ENCODE measurements around the gene P4HA2.

P4HA2 gene

DNA sequence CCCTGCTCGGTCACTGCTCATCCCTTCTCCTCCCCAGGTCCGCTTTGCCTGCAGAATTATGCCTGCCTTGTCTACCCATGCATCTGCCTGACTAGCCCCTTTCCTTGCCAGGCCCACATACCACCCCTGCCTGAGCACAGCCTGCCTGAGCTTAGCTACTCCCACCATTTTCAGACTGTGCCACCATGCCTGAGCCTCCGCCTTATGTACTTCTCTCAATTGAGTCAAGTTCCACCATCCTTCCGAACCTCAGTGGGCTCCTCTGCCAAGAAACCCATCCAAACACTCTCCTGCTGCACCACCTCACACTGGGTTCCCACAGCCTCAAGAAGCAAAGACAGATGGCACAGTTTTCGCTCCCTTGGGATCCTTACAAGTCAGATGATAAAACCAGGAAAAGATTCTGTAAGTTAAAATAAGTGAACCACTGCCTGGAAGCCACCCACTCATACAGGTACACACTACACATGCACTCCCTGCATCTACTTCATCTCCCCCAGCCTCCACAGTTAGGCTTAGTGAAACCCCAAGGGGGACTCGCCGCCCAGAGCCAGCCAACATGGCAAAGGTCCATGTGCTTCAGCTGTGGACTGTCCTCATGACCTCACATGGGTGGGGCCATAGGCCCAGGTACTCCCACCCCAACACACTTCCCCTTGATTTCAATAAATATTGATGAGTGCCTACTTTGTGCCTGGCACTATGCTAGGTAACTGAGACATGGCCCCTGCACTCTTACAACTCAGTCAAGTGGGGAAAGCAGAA is 23.1 kb downstream of the P4HA2 start:
- Histone ChIP-seq H3K27me3 (replicated peaks; ENCODE audit: control insufficient read depth, insufficient read depth, low read length) (no peaks in the 10 kb centered on the region; the same call in 1 of the 2 replicates), H3K4me3 (replicated peaks; ENCODE audit: low read depth, low read length) (no peak overlapping the region), H3K36me3 (ENCODE audit: control insufficient read depth, insufficient read depth, low read length) (no peaks in the 10 kb centered on the region)
- TF ChIP-seq, protein P1, sequence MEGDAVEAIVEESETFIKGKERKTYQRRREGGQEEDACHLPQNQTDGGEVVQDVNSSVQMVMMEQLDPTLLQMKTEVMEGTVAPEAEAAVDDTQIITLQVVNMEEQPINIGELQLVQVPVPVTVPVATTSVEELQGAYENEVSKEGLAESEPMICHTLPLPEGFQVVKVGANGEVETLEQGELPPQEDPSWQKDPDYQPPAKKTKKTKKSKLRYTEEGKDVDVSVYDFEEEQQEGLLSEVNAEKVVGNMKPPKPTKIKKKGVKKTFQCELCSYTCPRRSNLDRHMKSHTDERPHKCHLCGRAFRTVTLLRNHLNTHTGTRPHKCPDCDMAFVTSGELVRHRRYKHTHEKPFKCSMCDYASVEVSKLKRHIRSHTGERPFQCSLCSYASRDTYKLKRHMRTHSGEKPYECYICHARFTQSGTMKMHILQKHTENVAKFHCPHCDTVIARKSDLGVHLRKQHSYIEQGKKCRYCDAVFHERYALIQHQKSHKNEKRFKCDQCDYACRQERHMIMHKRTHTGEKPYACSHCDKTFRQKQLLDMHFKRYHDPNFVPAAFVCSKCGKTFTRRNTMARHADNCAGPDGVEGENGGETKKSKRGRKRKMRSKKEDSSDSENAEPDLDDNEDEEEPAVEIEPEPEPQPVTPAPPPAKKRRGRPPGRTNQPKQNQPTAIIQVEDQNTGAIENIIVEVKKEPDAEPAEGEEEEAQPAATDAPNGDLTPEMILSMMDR (IDR thresholded peaks at IDR 0.05; ENCODE audit: insufficient read depth, low read length, poor library complexity, severe bottlenecking) = no peak
- no peak for DNase-seq (ENCODE audit: extremely low read depth, insufficient read length)

DNA sequence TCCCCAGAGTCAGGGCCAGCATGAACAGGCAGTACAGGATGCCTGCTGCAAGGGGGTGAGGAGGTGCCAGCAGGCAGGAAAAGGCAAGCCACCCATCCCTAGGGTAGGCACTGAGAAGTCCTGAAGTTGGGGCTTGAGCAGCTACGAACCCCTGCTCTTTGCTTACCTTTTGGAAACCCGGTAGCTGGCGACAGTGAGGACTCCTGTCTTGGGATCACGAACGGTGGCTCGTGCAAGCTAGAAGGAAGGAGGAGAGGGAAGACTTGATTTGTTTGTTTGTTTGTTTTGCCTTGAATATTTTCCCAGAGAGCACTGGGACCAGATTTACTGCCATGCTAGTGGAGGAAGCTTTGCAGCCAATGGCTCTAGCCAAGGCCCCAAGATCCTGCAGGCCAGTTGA is 23.7 kb downstream of the P4HA2 start:
- DNase-seq (ENCODE audit: extremely low read depth, insufficient read length) = no peak
- TF ChIP-seq, protein P1 (IDR thresholded peaks at IDR 0.05; ENCODE audit: insufficient read depth, low read length, poor library complexity, severe bottlenecking) = no peak
- Histone ChIP-seq H3K27me3 (replicated peaks; ENCODE audit: control insufficient read depth, insufficient read depth, low read length) (no peaks in the 10 kb centered on the region; the same call in 1 of the 2 replicates), H3K4me3 (replicated peaks; ENCODE audit: low read depth, low read length) (no peak overlapping the region), H3K36me3 (ENCODE audit: control insufficient read depth, insufficient read depth, low read length) (no peaks in the 10 kb centered on the region)

DNA sequence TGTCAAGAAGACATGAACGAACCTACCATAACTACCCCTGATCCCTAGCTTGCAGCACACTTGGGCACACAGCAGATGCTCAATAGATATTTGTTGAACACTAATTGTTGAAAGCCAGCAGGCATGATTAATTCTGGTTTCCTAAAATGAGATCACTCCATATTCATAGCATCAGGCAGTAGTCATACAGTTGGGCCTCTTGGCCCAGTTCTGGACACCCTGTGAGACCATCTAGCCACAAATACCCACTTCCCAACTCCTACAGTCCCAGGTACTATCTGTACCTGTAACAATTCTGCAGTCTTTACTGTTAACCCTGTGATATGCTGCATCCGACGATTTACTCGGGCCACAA is 24.2 kb downstream of the P4HA2 start:
- H3K36me3 ChIP-seq (ENCODE audit: control insufficient read depth, insufficient read depth, low read length) = no peaks in the 10 kb centered on the region
- DNase-seq (ENCODE audit: extremely low read depth, insufficient read length) = no peak
- H3K27me3 ChIP-seq (replicated peaks; ENCODE audit: control insufficient read depth, insufficient read depth, low read length) = no peaks in the 10 kb centered on the region; the same call in 1 of the 2 replicates
- TF ChIP-seq, protein P1 (IDR thresholded peaks at IDR 0.05; ENCODE audit: insufficient read depth, low read length, poor library complexity, severe bottlenecking) = no peak
- no peak overlapping the region for H3K4me3 ChIP-seq (replicated peaks; ENCODE audit: low read depth, low read length)

DNA sequence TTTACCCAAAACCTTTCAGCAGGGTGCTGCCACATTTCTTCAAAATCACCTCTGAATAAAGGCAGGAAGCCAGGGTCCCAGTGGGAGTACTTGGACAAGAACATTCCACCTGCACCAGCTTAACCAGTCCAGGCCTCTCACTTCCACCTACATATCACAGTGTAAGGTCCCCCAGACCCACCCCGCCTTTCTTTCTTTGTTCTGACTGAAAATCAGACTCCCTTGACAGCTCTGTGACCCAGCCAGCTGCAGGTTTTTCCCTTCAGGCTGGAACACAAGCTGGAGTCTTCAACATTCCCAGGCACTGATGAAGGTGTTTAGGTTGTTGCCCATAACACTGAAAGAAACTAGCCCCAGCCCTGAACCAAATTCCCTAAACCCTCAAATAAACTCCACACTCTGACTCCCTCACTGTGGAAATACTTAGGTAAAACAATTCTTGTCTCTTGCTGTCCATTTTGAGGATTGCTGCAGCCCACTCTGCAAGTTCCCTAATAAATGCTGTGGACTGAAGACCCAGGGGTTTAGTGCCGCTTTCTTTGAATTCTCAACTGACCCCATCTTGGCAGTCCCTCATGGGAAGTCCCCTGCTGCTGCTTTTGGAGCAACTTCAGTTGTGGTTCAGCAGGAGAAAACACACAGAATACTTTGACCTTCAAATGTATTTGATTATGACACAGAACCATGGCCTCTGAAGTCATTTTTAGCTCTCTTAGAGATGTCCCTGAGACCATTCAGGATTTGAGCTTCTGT is 24.8 kb downstream of the P4HA2 start:
- H3K36me3 ChIP-seq (ENCODE audit: control insufficient read depth, insufficient read depth, low read length) = no peaks in the 10 kb centered on the region
- TF ChIP-seq, protein P1 (IDR thresholded peaks at IDR 0.05; ENCODE audit: insufficient read depth, low read length, poor library complexity, severe bottlenecking) = no peak
- no peaks in the 10 kb centered on the region; the same call in 1 of the 2 replicates for H3K27me3 ChIP-seq (replicated peaks; ENCODE audit: control insufficient read depth, insufficient read depth, low read length)

DNA sequence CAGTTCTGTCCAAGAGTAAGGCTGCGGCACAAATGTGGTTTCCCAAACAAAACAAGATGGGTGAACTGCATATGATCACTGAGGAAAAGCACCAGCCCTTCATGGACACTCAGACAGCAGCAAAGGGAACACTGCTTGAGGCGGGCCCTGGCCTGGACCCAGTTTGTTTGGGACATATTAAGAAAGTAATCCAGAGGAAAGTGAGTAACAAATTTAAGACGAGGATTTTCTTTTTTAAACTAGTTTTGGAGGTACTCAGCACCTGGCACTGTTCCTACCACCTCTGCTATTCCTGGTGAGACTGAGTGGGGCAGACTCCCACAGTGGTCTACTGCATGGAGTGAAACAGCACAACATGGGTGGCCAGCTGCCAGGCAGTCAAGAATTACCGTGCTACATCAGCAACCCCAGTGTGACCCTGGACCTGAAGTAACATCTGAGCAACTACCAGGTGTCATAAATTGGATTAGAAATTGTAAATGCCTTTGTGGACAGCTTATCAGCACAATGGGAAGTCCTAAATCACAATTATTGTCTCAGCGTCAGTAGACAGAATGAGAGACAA is 28.5 kb downstream of the P4HA2 start:
- Histone ChIP-seq H3K4me3 (replicated peaks; ENCODE audit: low read depth, low read length) (no peak overlapping the region), H3K36me3 (ENCODE audit: control insufficient read depth, insufficient read depth, low read length) (no peaks in the 10 kb centered on the region), H3K27me3 (replicated peaks; ENCODE audit: control insufficient read depth, insufficient read depth, low read length) (no peaks in the 10 kb centered on the region; the same call in 1 of the 2 replicates)
- TF ChIP-seq, protein P1 (IDR thresholded peaks at IDR 0.05; ENCODE audit: insufficient read depth, low read length, poor library complexity, severe bottlenecking) = no peak
- DNase-seq (ENCODE audit: extremely low read depth, insufficient read length) = no peak

More for the DNA sequence above, 24.8 kb downstream of the P4HA2 start:
- H3K4me3 ChIP-seq (replicated peaks; ENCODE audit: low read depth, low read length) = no peak overlapping the region
- no peak for DNase-seq (ENCODE audit: extremely low read depth, insufficient read length)

Data from GM06990 (cell line).